B cell (primary cell): Measurements from ENCODE around the gene NATD1.

Source experiments
- CTCF ChIP-seq: fragments of 200-600 bp; IDR thresholded peaks from one replicate; pipeline ENCODE4 v1.8.0; 2022; ENCODE audit warnings: antibody characterized with exemption, mild to moderate bottlenecking
- EZH2 ChIP-seq: IDR thresholded peaks from 2 replicates; pipeline ENCODE4 v1.6.1; 2012; ENCODE audit warnings: borderline replicate concordance, low read depth, mild to moderate bottlenecking, moderate library complexity, low read length; ENCODE audit not compliant: insufficient read depth, poor library complexity, severe bottlenecking

- TF ChIP-seq CTCF (no peak), EZH2 (no peak)
Measured at GRCh38 chr17:21190078-21190477, 63.1 kb downstream of the NATD1 start.
